HCT116 (cell line): ENCODE data around the gene IL3. TPM values are rescaled to one million over a fixed set of nuclear protein-coding genes. Genes with fewer than 3 reads are reported as not detected.

Source experiments
- ATAC-seq: fragments of 200-7000 bp; cut with Tn5 transposase; 2 replicates; pipeline ENCODE4 v1.9.1; 2020; ENCODE audit warnings: mild to moderate bottlenecking, moderate library complexity
- BruUV-seq: library from RNA; stranded (reverse); fragments of 400-500 nt; replicated peaks from 2 replicates; lab custom pipeline; 2021; lab: Mats Ljungman, UMichigan
- CTCF ChIA-PET: fragments of 300-600 bp; sonication (Branson Sonifier 250); formaldehyde crosslinking; loops from one replicate; lab custom pipeline; 2021; ENCODE audit warnings: antibody characterized with exemption; lab: Charles Lee
- POLR2A ChIA-PET: fragments of 300-600, 350-600 bp; sonication (Branson Sonifier 250); formaldehyde crosslinking; loops from one replicate; lab custom pipeline; 2021; ENCODE audit warnings: antibody characterized with exemption; lab: Charles Lee
- RAD21 ChIA-PET, 2 experiments: fragments of 300-600 bp; sonication (Branson Sonifier 250); formaldehyde crosslinking; loops; one replicate each; lab custom pipeline; 2023; ENCODE audit warnings: low total read pairs in 2 of 2; ENCODE audit not compliant: uncharacterized antibody in 2 of 2, unreplicated experiment in 2 of 2, low non-redundant PET in 1 of 2; lab: Charles Lee
- DNase-seq: peaks from one replicate; pipeline ENCODE4 v3.0.0-alpha.2; 2010; ENCODE audit warnings: low read depth, low spot score
- H2AFZ ChIP-seq: fragments of 200-600 bp; shearing (Covaris generic), sonication (generic); 2 replicates; pipeline ENCODE4 v1.6.1; 2017; ENCODE audit warnings: low read depth, mixed run types, mixed read lengths, antibody characterized with exemption, low read length; ENCODE audit not compliant: poor library complexity, severe bottlenecking
- H3K27ac ChIP-seq: 2 replicates; pipeline ENCODE4 v1.5.1; 2012; ENCODE audit warnings: low read depth, low read length
- H3K27me3 ChIP-seq: fragments of 200-600 bp; sonication (generic); 2 replicates; pipeline ENCODE4 v1.6.1; 2016; ENCODE audit warnings: mixed run types, low read length, mixed read lengths; ENCODE audit not compliant: insufficient read depth
- H3K36me3 ChIP-seq, 2 experiments: fragments of 200-500 bp in 1 of 2; fragments of 200-600 bp in 1 of 2; sonication (Bioruptor generic) in 1 of 2; sonication (generic) in 1 of 2; 2 replicates each; pipeline versions ENCODE4 v1.5.1 to v1.6.1; 2014 to 2016; ENCODE audit warnings: low read length in 2 of 2, inconsistent platforms in 1 of 2, mixed read lengths in 1 of 2, mixed run types in 1 of 2; ENCODE audit not compliant: insufficient read depth in 2 of 2, control insufficient read depth in 1 of 2
- H3K4me1 ChIP-seq, 2 experiments: fragments of 200-600 bp in 1 of 2; sonication (generic) in 1 of 2; 2 replicates each; pipeline versions ENCODE4 v1.5.1 to v1.6.1; 2012 to 2017; ENCODE audit warnings: low read length in 2 of 2, inconsistent platforms in 1 of 2, mild to moderate bottlenecking in 1 of 2, mixed read lengths in 1 of 2, mixed run types in 1 of 2, moderate library complexity in 1 of 2; ENCODE audit not compliant: insufficient read depth in 2 of 2, control insufficient read depth in 1 of 2
- H3K4me2 ChIP-seq: fragments of 200-600 bp; sonication (generic); 2 replicates; pipeline ENCODE4 v1.6.1; 2017; ENCODE audit warnings: mixed run types, low read length, mixed read lengths
- H3K4me3 ChIP-seq, 2 experiments: fragments of 200-600 bp in 1 of 2; sonication (generic) in 1 of 2; replicated peaks in 1 of 2; 2 replicates each; pipeline ENCODE4 v1.5.1; 2011 to 2016; ENCODE audit warnings: low read length in 2 of 2, control low read depth in 1 of 2, low read depth in 1 of 2, mild to moderate bottlenecking in 1 of 2, mixed read lengths in 1 of 2, mixed run types in 1 of 2
- H3K79me2 ChIP-seq: fragments of 200-600 bp; sonication (generic); 2 replicates; pipeline ENCODE4 v1.6.1; 2017; ENCODE audit warnings: mild to moderate bottlenecking, mixed run types, low read length, moderate library complexity, mixed read lengths; ENCODE audit not compliant: insufficient read depth
- H3K9ac ChIP-seq: fragments of 200-600 bp; sonication (generic); 2 replicates; pipeline ENCODE4 v1.6.1; 2016; ENCODE audit warnings: low read length, mixed read lengths
- H3K9me2 ChIP-seq: fragments of 200-600 bp; sonication (generic), shearing (Covaris generic); 2 replicates; pipeline ENCODE4 v1.6.1; 2017; ENCODE audit warnings: mixed run types, mild to moderate bottlenecking, moderate library complexity; ENCODE audit not compliant: insufficient read depth
- H3K9me3 ChIP-seq, 2 experiments: fragments of 200-500 bp in 1 of 2; fragments of 200-600 bp in 1 of 2; sonication (Bioruptor generic) in 1 of 2; sonication (generic) in 1 of 2; 2 replicates each; pipeline ENCODE4 v1.6.1; 2014 to 2017; ENCODE audit warnings: low read length in 2 of 2, mixed read lengths in 2 of 2, inconsistent platforms in 1 of 2, low read depth in 1 of 2, mild to moderate bottlenecking in 1 of 2, mixed run types in 1 of 2, moderate library complexity in 1 of 2; ENCODE audit not compliant: control insufficient read depth in 1 of 2, insufficient read depth in 1 of 2
- H4K20me1 ChIP-seq: fragments of 200-600 bp; sonication (generic), shearing (Covaris generic); 2 replicates; pipeline ENCODE4 v1.6.1; 2017; ENCODE audit warnings: mixed run types, mild to moderate bottlenecking, moderate library complexity; ENCODE audit not compliant: insufficient read depth
- CBX3 ChIP-seq: IDR thresholded peaks from 2 replicates; pipeline ENCODE4 v1.6.1; 2012; ENCODE audit warnings: low read depth
- CEBPB ChIP-seq: IDR thresholded peaks from 2 replicates; pipeline ENCODE4 v1.6.1; 2012; ENCODE audit warnings: low read depth
- EGR1 ChIP-seq: IDR thresholded peaks from 2 replicates; pipeline ENCODE4 v1.6.1; 2012; ENCODE audit warnings: low read depth
- EZH2phosphoT487 ChIP-seq: fragments of 200-600 bp; IDR thresholded peaks from 2 replicates; pipeline ENCODE4 v1.6.1; 2018; ENCODE audit warnings: antibody characterized with exemption, borderline replicate concordance
- JUND ChIP-seq: IDR thresholded peaks from 2 replicates; pipeline ENCODE4 v1.6.1; 2012
- SIN3A ChIP-seq: IDR thresholded peaks from 2 replicates; pipeline ENCODE4 v1.6.1; 2012; ENCODE audit warnings: low read depth
- YY1 ChIP-seq: IDR thresholded peaks from 2 replicates; pipeline ENCODE4 v1.6.1; 2011; ENCODE audit warnings: low read length, low read depth, moderate library complexity, mild to moderate bottlenecking; ENCODE audit not compliant: insufficient replicate concordance; ENCODE audit errors: extremely low read depth
- ZNF274 ChIP-seq: fragments of 200-500 bp; sonication (Bioruptor generic); IDR thresholded peaks from 2 replicates; pipeline ENCODE4 v1.6.1; 2014; ENCODE audit warnings: mild to moderate bottlenecking, low read depth, low read length, inconsistent platforms
- intact Hi-C: fragments of 100-400 bp; cut with micrococcal nuclease; formaldehyde crosslinking; loops from 2 replicates; pipeline ENCODE4 v1.10.0; 2022
- total RNA-seq: library from RNA; stranded (reverse); gene quantifications from one replicate; pipeline ENCODE4 v1.2.1, GENCODE V29; 2021; ENCODE audit not compliant: unreplicated experiment
- TF ChIP-seq, protein P1 (sequence below): IDR thresholded peaks from 2 replicates; pipeline ENCODE4 v1.6.1; 2012; ENCODE audit warnings: low read depth
- TF ChIP-seq, protein P2 (sequence below): IDR thresholded peaks from 2 replicates; pipeline ENCODE4 v1.6.1; 2011; ENCODE audit warnings: mild to moderate bottlenecking, low read length, moderate library complexity; ENCODE audit not compliant: insufficient replicate concordance; ENCODE audit errors: extremely low read depth
- TF ChIP-seq, protein P3 (sequence below), 3 experiments: fragments of 200-600 bp in 1 of 3; sonication (generic) in 1 of 3; IDR thresholded peaks in 2 of 3; conservative IDR thresholded peaks in 1 of 3; 2 replicates each; pipeline ENCODE4 v1.5.1; 2012 to 2017; ENCODE audit warnings: low read depth in 2 of 3, low read length in 2 of 3, antibody characterized with exemption in 1 of 3, borderline replicate concordance in 1 of 3, control low read depth in 1 of 3, mild to moderate bottlenecking in 1 of 3, mixed read lengths in 1 of 3, mixed run types in 1 of 3, moderate library complexity in 1 of 3; ENCODE audit not compliant: insufficient read depth in 1 of 3

The IL3 gene
- total RNA-seq, 1 experiment from 2014 or later: not detected

DNA sequence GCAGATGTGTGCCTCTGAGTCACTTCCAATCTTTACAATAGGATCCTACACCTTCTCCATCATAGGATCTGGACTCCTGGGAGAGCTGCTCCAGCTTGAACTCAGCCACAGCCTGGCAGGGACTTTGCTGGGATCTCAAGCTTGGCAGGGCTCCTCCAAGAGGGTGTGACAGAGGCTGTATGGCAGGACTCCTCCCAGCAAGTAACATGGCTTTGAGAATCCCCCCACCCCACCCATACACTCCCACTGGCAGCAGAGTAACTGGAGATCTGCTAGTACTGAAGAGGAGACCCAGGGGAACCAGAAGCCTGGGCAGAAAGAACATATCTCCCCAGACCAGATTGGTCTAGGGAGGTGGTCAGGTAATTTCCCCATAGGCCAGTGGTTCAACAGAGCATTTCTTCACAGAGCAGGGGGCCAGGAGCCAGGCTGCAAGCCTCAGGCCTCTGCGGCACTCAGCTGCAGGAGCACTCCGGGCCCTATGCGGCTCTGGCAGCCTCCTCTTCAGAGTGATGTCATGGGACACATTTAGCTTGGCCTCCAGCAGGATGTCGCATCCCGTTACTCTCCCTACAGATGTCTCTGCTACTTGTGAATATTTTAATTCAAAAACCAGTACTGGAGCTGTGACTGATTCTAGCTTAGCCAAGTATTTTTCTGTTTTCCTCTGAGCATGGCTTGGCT, 47.3 kb upstream of the IL3 start (continued):
- TF ChIP-seq, protein P1, sequence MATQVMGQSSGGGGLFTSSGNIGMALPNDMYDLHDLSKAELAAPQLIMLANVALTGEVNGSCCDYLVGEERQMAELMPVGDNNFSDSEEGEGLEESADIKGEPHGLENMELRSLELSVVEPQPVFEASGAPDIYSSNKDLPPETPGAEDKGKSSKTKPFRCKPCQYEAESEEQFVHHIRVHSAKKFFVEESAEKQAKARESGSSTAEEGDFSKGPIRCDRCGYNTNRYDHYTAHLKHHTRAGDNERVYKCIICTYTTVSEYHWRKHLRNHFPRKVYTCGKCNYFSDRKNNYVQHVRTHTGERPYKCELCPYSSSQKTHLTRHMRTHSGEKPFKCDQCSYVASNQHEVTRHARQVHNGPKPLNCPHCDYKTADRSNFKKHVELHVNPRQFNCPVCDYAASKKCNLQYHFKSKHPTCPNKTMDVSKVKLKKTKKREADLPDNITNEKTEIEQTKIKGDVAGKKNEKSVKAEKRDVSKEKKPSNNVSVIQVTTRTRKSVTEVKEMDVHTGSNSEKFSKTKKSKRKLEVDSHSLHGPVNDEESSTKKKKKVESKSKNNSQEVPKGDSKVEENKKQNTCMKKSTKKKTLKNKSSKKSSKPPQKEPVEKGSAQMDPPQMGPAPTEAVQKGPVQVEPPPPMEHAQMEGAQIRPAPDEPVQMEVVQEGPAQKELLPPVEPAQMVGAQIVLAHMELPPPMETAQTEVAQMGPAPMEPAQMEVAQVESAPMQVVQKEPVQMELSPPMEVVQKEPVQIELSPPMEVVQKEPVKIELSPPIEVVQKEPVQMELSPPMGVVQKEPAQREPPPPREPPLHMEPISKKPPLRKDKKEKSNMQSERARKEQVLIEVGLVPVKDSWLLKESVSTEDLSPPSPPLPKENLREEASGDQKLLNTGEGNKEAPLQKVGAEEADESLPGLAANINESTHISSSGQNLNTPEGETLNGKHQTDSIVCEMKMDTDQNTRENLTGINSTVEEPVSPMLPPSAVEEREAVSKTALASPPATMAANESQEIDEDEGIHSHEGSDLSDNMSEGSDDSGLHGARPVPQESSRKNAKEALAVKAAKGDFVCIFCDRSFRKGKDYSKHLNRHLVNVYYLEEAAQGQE: no peak
- no peak for TF ChIP-seq CEBPB
- TF ChIP-seq JUND: no peak
- TF ChIP-seq ZNF274: no peak
- TF ChIP-seq, protein P2, sequence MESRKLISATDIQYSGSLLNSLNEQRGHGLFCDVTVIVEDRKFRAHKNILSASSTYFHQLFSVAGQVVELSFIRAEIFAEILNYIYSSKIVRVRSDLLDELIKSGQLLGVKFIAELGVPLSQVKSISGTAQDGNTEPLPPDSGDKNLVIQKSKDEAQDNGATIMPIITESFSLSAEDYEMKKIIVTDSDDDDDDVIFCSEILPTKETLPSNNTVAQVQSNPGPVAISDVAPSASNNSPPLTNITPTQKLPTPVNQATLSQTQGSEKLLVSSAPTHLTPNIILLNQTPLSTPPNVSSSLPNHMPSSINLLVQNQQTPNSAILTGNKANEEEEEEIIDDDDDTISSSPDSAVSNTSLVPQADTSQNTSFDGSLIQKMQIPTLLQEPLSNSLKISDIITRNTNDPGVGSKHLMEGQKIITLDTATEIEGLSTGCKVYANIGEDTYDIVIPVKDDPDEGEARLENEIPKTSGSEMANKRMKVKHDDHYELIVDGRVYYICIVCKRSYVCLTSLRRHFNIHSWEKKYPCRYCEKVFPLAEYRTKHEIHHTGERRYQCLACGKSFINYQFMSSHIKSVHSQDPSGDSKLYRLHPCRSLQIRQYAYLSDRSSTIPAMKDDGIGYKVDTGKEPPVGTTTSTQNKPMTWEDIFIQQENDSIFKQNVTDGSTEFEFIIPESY: no peak
- TF ChIP-seq SIN3A: no peak

DNA sequence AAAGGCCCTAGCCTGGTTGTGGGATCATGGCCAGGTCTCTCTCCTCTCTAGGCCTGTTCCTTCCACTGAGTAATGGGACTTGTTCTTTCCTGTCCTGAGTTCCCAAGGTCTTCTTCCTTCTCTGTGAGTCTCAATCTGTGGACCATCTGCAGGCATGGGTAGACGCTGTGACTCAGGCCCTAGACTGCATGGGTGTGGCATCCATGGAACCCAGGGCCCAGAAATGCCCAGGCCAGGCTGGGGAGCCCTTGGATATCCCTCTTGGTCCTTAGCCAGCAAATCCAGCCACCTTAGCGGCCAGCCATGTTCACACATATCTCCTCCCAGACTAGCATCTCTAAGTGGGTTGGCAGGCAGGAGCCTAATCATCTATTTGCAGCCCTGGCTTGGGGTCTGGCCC, 46.7 kb upstream of the IL3 start:
- Histone ChIP-seq H3K4me1 (peaks cover 0 to 5% of the 10 kb centered on the region in 2 experiments; a peak in 1 of 4 replicates), H3K9ac (no peak overlapping the region), H2AFZ (no peak overlapping the region), H3K36me3 (no peaks in the 10 kb centered on the region), H3K79me2 (no peaks in the 10 kb centered on the region), H3K27ac (no peak overlapping the region), H3K4me3 (no peak overlapping the region), H3K9me3 (no peaks in the 10 kb centered on the region), H3K9me2 (no peaks in the 10 kb centered on the region), H4K20me1 (no peaks in the 10 kb centered on the region), H3K27me3 (peaks cover 10% of the 10 kb centered on the region; the same call in 1 of the 2 replicates), H3K4me2 (no peak overlapping the region)
- CTCF ChIA-PET: no interaction called here
- ATAC-seq: no peak
- RAD21 ChIA-PET: no interaction called here
- BruUV-seq: no TSS peak
- DNase-seq: no peak
- POLR2A ChIA-PET: no interaction called here
- intact Hi-C loops: no loop called here
- TF ChIP-seq, protein P1: no peak
- TF ChIP-seq EGR1 (no peak), YY1 (no peak), EZH2phosphoT487 (no peak), CBX3 (no peak), CEBPB (no peak)
- TF ChIP-seq, protein P3, sequence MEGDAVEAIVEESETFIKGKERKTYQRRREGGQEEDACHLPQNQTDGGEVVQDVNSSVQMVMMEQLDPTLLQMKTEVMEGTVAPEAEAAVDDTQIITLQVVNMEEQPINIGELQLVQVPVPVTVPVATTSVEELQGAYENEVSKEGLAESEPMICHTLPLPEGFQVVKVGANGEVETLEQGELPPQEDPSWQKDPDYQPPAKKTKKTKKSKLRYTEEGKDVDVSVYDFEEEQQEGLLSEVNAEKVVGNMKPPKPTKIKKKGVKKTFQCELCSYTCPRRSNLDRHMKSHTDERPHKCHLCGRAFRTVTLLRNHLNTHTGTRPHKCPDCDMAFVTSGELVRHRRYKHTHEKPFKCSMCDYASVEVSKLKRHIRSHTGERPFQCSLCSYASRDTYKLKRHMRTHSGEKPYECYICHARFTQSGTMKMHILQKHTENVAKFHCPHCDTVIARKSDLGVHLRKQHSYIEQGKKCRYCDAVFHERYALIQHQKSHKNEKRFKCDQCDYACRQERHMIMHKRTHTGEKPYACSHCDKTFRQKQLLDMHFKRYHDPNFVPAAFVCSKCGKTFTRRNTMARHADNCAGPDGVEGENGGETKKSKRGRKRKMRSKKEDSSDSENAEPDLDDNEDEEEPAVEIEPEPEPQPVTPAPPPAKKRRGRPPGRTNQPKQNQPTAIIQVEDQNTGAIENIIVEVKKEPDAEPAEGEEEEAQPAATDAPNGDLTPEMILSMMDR (IDR thresholded peaks at IDR 0.05 in 2 of 3, conservative IDR thresholded peaks at IDR 0.05 in 1 of 3; ENCODE audit: borderline replicate concordance in 1 of 3, insufficient read depth in 1 of 3, low read depth in 2 of 3, low read length in 2 of 3): no peak
